Activated gamma-delta T cell treated with Interleukin-2 at 50 U/mL for 16 hours (primary cell): Measurements from ENCODE around the gene NOVA2.
"Not testable (repeated sequence)": the region's sequence is repeated elsewhere in the genome, so short reads cannot be mapped to it uniquely, and the experiment has no call there.

Experiments used
- DNase-seq: peaks from one replicate; pipeline ENCODE4 v3.0.0-alpha.2; 2020

The NOVA2 gene

GRCh38 chr19:45920458-45920857 is 53.2 kb downstream of the NOVA2 start:
- no peak for DNase-seq

DNA sequence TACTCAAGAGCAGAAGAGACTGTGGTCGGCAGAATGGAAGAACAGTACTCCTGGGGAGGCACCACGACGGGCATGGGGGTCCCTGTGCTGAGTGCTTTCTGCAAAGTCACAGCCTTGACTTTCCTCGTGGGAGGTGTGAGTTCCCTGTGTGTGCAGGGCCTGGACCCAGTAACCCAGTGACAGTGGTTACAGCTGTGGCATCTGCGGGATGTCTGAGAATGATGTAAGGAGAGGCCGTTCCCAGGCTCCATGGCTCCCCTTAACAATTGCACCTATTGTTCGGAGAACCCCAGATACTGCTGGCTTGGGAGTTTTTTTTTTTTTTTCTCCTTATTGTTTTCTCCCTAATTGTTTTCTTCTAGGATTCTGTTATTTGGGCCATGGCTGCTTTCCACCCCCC is 54.0 kb downstream of the NOVA2 start:
- no peak for DNase-seq

GRCh38 chr19:45918721-45919120 is 54.9 kb downstream of the NOVA2 start:
- DNase-seq, result no peak

- no peak for DNase-seq
Observed at GRCh38 chr19:45917421-45918091, 56.1 kb downstream of the NOVA2 start.

DNA sequence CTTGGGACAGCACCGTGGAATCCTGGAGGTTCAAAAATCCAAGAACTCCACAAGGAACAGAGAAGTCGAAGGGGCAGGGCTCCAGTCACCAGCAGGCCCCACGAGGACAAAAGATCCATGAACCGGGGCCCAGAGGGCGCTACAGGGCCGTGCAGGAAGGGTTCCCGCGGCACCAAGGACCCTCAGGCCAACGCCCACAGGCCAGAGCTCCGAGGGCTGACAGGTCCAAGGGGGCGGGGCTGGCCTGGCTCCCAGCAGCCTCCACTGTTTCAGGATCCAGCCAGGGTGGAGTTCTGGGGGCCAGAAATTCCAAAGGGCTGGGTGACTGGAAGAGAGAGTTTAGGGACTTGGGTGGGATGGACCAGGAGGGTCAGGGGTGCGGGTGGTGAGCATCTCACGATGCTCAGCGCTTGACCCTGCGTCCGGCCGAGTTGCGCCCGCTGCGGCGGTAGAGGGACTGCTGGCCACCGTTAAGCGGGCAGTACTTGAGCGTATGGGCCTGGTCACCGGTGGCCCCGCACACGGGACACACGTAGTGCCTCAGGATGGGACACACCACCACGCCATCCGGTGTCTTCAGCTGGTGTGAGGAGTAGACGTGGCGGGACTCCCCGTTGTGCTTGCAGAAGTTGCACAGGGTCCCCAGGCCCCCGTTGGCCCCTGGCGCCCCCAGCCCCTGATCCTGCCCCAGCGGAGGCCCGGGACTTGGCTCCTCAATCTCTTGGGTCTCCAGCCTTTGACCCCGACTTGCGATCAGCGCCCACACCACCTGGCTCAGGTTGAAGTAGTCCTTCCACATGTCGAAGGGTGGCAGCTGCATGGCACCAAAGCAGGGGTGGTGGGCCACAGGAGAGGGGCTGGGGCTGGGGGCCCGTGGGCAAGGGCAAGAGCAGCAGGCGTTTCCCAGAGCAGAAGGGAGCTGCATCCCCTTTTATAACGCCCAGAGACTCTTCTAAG is 59.5 kb downstream of the NOVA2 start, which contains the start of gene NANOS2:
TSS of gene NANOS2 (minus strand) at position 905 of the 957 bp plus-strand sequence. CDS start at position 820, 85 bp downstream.
- DNase-seq, result no peak

DNA sequence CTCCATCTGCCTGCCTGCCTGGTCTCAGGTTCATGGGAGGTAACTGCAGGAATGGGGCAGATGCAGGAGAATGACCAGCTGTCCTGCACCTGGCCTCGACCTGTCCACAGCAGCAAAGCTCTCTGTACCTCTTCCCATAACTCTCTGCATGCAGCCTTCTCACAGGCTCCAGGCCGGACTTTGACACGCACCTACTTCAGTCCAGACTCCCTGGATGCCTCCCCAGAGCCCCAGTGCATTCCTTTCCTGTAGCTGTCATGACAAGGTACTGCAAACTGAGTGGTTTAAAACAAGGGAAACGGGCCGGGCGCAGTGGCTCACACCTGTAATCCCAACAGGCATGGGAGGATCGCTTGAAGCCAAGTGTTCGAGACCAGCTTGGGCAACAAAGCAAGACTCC is 62.4 kb downstream of the NOVA2 start:
- no peak for DNase-seq

DNA sequence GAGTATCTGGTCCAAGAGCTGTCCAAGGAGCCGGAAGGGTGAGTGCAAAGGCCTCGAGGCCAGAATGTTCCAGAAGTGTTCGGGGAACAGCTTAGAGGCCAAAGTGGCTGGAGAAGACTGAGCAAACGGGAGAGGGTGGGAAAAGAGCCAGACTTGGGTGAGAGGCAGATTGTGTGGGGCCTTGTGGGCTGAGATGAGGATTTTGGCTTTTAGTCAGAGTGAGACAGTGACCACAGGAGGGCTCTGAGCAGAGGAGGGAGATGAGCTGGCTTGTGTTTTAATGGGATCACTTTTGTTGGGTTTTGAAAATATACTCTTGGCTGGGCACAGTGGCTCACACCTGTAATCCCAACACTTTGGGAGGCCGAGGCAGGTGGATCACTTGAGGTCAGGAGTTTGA is 64.7 kb downstream of the NOVA2 start:
- DNase-seq, result no peak

DNA sequence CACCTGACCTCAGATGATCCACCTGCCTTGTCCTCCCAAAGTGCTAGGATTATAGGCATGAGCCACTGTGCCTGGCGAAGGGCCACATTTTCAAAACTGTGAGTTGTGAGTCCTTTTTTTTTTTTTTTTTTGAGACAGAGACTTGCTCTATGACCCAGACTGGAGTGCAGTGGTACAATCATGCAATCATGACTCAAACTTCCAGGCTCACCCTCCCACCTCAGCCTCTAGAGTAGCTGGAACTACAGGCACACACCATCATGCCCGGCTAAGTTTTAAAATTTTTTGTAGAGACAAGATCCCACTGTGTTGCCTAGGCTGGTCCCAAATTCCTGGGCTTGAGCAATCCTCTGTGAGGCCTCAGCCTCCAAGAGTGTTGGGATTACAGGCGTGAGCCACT is 67.4 kb downstream of the NOVA2 start:
- no peak for DNase-seq

- DNase-seq, result no peak
Observed at GRCh38 chr19:45905011-45905410, 68.7 kb downstream of the NOVA2 start.

GRCh38 chr19:45902651-45903625 is 70.7 kb downstream of the NOVA2 start:
- peak; percentile 99 for DNase-seq

GRCh38 chr19:45901912-45902650 is 71.6 kb downstream of the NOVA2 start, which contains the start of gene MYPOP:
Gene MYPOP (minus strand): TSS chr19:45902613. CDS start chr19:45901773, 840 bp downstream.
- DNase-seq, result no peak

- DNase-seq, result no peak
Observed at GRCh38 chr19:45901432-45901911, 72.2 kb downstream of the NOVA2 start.

GRCh38 chr19:45900738-45901431 is 72.8 kb downstream of the NOVA2 start:
- DNase-seq, result no peak

GRCh38 chr19:45899919-45900589 is 73.6 kb downstream of the NOVA2 start:
- no peak for DNase-seq

DNA sequence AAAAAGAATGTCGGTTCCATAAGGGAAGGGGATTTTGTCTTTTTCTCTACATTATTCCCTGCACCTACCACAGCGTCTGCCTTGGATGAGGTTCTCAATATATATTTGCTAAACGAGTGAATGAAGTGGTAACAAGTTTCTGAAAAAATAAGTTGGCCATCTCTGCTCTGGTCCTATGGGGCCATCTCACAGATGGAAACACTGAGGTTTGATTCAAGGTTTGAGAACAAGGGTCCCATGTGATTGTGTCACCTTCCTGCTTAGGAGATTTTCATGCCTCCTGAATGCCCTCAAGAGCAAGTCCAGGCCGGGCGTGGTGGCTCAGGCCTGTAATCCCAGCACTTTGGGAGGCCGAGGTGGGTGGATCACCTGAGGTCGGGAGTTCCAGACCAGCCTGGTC is 74.4 kb downstream of the NOVA2 start:
- DNase-seq, result no peak

DNA sequence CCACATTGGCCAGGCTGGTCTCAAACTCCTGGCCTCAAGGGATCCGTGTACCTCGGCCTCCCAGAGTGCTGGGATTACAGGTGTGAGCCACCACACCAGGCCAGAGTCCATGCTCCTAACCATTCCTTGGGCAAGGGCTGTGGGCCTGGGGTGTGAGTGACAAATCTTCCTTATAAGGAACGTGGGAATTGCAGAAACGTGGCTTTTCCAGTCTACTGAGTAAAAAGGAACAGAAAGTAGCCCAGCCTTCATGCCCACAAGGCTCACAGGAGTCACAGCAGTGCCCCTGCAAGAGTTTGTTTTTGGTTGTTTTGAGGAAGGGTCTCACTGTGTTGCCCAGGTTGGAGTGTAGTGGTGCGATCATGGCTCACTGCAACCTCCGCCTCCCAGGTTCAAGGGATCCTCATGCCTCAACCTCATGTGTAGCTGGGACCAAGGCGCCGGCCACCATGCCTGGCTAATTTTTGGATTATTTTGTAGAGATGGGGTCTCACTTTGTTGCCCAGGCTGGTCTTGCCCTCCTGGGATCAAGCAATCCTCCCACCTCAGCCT is 76.3 kb downstream of the NOVA2 start:
- DNase-seq, result no peak

DNA sequence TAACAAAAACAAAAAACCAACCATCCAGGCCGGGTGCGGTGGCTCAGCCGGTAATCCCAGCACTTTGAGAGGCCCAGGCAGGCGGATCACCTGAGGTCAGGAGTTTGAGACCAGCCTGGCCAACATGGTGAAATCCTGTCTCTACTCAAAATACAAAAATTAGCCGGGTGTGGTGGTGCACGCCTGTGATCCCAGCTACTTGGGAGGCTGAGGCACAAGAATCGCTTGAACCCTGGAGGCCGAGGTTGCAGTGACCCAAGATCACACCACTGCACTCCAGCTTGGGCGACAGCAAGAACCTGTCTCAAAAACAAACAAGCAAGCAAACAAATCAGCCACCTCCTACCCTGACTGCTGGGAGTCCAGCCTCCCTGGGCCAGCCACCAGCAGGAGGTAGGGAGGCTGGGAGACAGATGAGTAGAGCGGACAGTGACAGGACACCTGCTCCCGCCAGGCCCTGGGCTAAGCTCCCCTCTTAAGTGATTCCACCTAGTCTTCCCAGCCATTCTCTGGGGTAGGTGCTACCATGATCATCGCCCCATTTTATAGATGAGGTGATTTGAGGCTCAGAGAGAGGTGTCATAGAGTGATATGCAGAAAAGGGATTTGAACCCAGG is 77.6 kb downstream of the NOVA2 start:
- not testable (repeated sequence) for DNase-seq

DNA sequence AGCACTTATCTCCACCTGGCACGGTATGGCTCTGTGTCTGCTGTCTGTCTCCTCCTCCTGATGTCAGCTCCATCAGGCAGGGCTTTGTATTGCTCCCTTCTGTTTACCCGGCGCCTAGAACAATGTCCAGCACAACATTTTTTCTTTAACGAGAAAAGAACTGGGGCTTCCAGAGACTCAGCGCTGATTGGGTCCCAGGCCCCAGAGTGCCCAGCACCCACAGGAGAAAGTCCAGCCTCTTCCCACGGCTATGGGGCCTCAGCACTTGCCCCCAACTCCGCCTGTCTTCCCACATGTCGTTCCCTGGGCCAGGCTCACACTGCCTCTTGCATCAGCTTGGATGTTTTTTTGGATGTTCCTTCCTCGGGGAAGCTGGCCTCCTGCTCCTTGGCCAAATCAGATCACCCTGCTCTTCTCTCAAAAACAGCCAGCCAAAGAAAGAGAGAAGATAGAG is 78.1 kb downstream of the NOVA2 start:
- DNase-seq, result no peak

- DNase-seq, result no peak
Observed at GRCh38 chr19:45890877-45891276, 82.8 kb downstream of the NOVA2 start.
